ENCODE data around the gene ACY1.

The ACY1 gene

GRCh38 chr3:51982838-51983577 lies at the start of gene ACY1:
ACY1 (plus strand) TSS chr3:51983535; CDS start chr3:51984065, 530 bp downstream.
- no peak for DNase-seq

GRCh38 chr3:51934139-51934850 lies 49.0 kb upstream of the ACY1 start:
- DNase-seq = no peak

GRCh38 chr3:51934991-51935885 lies 48.1 kb upstream of the ACY1 start:
- no peak for DNase-seq

- no peak for DNase-seq
These were observed 47.2 kb upstream of the ACY1 start for GRCh38 chr3:51935886-51936755.

GRCh38 chr3:51937014-51937413 lies 46.3 kb upstream of the ACY1 start:
- no peak for DNase-seq

- no peak for DNase-seq
These were observed 45.5 kb upstream of the ACY1 start for GRCh38 chr3:51937611-51938450.

GRCh38 chr3:51938780-51939425 lies 44.4 kb upstream of the ACY1 start:
- DNase-seq = no peak

- DNase-seq = no peak
These were observed 42.5 kb upstream of the ACY1 start for GRCh38 chr3:51940648-51941462.

- no peak for DNase-seq
These were observed 41.9 kb upstream of the ACY1 start for GRCh38 chr3:51941463-51941797.

- peak; percentile 98 for DNase-seq
These were observed 41.3 kb upstream of the ACY1 start, which contains the start of the genes PARP3 and RRP9 for GRCh38 chr3:51941798-51942602. PARP3 (plus strand) TSS chr3:51942363; CDS start chr3:51943356, 993 bp downstream. RRP9 (minus strand) TSS chr3:51941904; CDS start chr3:51941867, 37 bp downstream.

- no peak for DNase-seq
These were observed 40.5 kb upstream of the ACY1 start for GRCh38 chr3:51942603-51943450.

- DNase-seq = no peak
These were observed 39.6 kb upstream of the ACY1 start for GRCh38 chr3:51943451-51944391.

- no peak for DNase-seq
These were observed 38.8 kb upstream of the ACY1 start for GRCh38 chr3:51944451-51945021.

- DNase-seq = no peak
These were observed 38.1 kb upstream of the ACY1 start for GRCh38 chr3:51945031-51945840.

- no peak for DNase-seq
These were observed 37.2 kb upstream of the ACY1 start for GRCh38 chr3:51945926-51946705.

Data from NCI-H1092 (cell line).